Thoracic aorta (tissue), 2 donors: ENCODE results near the gene KMT2E. TPM values are rescaled to one million over a fixed set of nuclear protein-coding genes. Genes with fewer than 3 reads are reported as not detected.

Experiments used
- ATAC-seq: fragments of 150-250 bp; one replicate; pipeline ENCODE4 v1.8.0; 2017; ENCODE audit warnings: low read depth; ENCODE audit not compliant: insufficient number of reproducible peaks, low FRiP score
- DNase-seq: peaks from one replicate; pipeline ENCODE4 v3.0.0-alpha.2; 2020; ENCODE audit warnings: low spot score
- H3K27ac ChIP-seq, 2 donors: fragments of 200-600 bp; sonication (generic); 1 replicate in 1 of 2; 2 replicates in 1 of 2; pipeline ENCODE4 v1.5.1; 2016; ENCODE audit warnings: mild to moderate bottlenecking in 2 of 2, moderate library complexity in 2 of 2
- H3K27me3 ChIP-seq: fragments of 200-600 bp; sonication (generic); replicated peaks from 2 replicates; pipeline ENCODE4 v1.6.0; 2016; ENCODE audit warnings: mild to moderate bottlenecking; ENCODE audit not compliant: insufficient read depth
- H3K36me3 ChIP-seq: fragments of 200-600 bp; sonication (generic); one replicate; pipeline ENCODE4 v1.5.1; 2016
- H3K4me1 ChIP-seq, 2 donors: fragments of 200-600 bp; sonication (generic); 1 replicate in 1 of 2; 2 replicates in 1 of 2; pipeline versions ENCODE4 v1.5.1 to v1.6.0; 2016; ENCODE audit warnings: low read depth in 2 of 2, mild to moderate bottlenecking in 1 of 2; ENCODE audit not compliant: control insufficient read depth in 1 of 2
- H3K4me3 ChIP-seq: fragments of 200-600 bp; sonication (generic); 2 replicates; pipeline ENCODE4 v1.5.1; 2016; ENCODE audit warnings: mild to moderate bottlenecking
- H3K9me3 ChIP-seq: fragments of 200-600 bp; sonication (generic); 2 replicates; pipeline ENCODE4 v1.5.1; 2016
- total RNA-seq, 2 donors: library from RNA; depleted of rRNA; stranded (reverse); fragments of >200 nt; gene quantifications; one replicate each; pipeline versions ENCODE4 v1.1.0 to v1.2.3, GENCODE V29; 2016
- TF ChIP-seq, protein P1 (sequence below): fragments of 200-600 bp; sonication (generic); IDR thresholded peaks from one replicate; pipeline ENCODE4 v1.5.1; 2019; ENCODE audit warnings: antibody characterized with exemption

The KMT2E gene
- total RNA-seq, 2 donors from 2014 or later = 139 to 140 TPM

- Histone ChIP-seq H3K36me3 (no peaks in the 10 kb centered on the region), H3K4me1 (peaks cover 52 to 53% of the 10 kb centered on the region in 2 donors), H3K9me3 (no peaks in the 10 kb centered on the region)
These were observed 21.3 kb downstream of the KMT2E start for GRCh38 chr7:105035349-105035748.

DNA sequence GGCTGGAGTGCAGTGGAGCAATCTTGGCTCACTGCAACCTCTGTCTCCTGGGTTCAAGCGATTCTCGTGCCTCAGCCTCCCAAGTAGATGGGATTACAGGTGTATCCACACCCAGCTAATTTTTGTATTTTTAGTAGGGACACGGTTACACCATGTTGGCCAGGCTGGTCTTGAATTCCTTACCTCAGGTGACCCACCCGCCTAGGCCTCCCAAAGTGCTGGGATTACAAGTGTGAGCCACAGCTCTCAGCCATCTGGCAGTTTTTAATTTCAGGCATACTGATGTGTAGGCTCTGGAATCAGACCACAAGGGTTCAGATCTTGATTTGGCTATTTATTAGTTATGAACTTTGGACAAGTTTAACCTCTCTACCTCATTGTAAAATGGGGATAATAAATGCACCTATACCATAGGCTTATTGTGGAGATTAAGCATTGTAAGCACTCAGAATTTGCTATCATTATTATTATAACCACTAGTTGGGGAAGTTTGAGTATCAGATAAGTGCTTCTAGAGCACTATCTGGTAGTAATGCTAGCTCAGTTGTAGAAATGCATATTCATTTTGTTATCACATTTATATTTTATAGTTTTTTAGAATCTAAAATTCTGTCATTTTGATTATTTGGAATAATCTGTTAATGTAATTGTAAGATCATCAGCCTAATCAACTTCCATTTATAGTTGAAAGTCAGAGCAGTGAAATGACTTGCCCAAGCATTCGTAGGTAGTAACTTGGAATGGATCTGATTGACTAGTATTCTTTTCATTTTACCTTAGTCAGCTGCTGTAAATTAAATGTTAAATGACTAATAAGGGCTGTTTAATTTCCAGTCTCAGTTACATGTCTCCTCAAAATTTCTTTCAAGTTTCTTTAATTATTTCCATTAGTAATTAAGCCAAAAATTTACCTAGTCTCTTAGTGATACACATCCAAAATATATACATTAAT lies 22.5 kb downstream of the KMT2E start:
- no peaks in the 10 kb centered on the region for H3K9me3 ChIP-seq
- ATAC-seq (no peak), DNase-seq (no peak)
- peaks cover 52 to 56% of the 10 kb centered on the region in 2 donors for H3K4me1 ChIP-seq
- H3K27ac ChIP-seq = peak overlapping the region in 1 of 2 donors; percentile 30
- no peaks in the 10 kb centered on the region for H3K27me3 ChIP-seq
- no peaks in the 10 kb centered on the region for H3K36me3 ChIP-seq
- no peak overlapping the region for H3K4me3 ChIP-seq
- TF ChIP-seq, protein P1, sequence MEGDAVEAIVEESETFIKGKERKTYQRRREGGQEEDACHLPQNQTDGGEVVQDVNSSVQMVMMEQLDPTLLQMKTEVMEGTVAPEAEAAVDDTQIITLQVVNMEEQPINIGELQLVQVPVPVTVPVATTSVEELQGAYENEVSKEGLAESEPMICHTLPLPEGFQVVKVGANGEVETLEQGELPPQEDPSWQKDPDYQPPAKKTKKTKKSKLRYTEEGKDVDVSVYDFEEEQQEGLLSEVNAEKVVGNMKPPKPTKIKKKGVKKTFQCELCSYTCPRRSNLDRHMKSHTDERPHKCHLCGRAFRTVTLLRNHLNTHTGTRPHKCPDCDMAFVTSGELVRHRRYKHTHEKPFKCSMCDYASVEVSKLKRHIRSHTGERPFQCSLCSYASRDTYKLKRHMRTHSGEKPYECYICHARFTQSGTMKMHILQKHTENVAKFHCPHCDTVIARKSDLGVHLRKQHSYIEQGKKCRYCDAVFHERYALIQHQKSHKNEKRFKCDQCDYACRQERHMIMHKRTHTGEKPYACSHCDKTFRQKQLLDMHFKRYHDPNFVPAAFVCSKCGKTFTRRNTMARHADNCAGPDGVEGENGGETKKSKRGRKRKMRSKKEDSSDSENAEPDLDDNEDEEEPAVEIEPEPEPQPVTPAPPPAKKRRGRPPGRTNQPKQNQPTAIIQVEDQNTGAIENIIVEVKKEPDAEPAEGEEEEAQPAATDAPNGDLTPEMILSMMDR = no peak

More at GRCh38 chr7:105035349-105035748, 21.3 kb downstream of the KMT2E start:
- Histone ChIP-seq H3K27ac (no peak overlapping the region), H3K4me3 (no peak overlapping the region), H3K27me3 (no peaks in the 10 kb centered on the region)
- ATAC-seq (no peak), DNase-seq (no peak)
- TF ChIP-seq, protein P1 = no peak

DNA sequence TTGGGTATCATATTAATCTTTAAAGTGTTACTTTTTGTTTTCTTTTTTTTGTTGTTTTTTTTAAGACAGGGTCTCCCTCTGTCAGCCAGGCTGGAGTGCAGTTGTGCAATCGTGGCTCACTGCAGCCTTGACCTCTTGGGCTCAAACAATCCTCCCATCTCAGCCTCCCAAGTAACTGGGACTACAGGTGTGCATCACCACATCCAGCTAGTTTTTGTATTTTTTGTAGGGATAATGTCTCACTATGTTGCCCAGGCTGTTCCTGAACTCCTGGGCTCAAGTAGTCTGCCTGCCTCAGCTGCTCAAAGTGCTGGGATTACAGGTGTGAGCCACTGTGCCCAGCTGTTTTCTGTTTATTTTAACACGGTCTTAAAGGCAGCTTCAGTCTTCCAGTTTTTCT lies 23.3 kb downstream of the KMT2E start:
- peaks cover 56 to 57% of the 10 kb centered on the region in 2 donors for H3K4me1 ChIP-seq
- ATAC-seq = no peak
- DNase-seq = no peak
- H3K36me3 ChIP-seq = no peaks in the 10 kb centered on the region
- H3K27me3 ChIP-seq = no peaks in the 10 kb centered on the region
- no peaks in the 10 kb centered on the region for H3K9me3 ChIP-seq
- TF ChIP-seq, protein P1 = no peak
- no peak overlapping the region for H3K4me3 ChIP-seq
- no peak overlapping the region for H3K27ac ChIP-seq

DNA sequence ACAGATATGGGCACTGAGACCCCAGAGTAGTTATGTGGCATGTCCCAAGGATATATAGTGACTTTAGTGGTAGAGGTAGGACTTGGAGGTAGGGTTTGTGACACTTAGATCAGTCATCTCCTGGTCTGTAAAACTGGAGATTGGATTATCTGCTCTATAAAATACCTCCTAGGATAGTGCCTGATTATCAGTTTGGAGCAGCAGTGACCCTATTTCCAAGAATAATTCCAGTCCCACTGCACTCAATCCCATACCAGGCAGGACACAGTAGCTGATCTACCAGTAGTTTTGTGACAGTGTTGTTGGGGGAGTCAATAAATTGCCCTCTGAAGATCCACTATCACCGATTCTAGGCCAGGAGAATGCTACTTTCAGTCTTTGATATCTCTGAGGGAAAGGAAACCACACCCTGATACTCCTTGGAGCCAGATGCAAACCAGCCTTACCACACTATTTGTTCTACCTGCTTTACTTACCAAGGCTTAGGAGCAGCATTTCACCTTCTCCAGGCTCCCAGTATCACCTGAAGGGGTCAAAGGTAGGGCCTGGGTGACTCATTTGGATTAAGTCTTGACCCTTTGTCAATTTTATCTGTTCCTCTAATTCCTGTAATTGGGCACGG lies 30.6 kb downstream of the KMT2E start:
- DNase-seq (no peak), ATAC-seq (no peak)
- TF ChIP-seq, protein P1 = no peak
- Histone ChIP-seq H3K36me3 (peaks cover 12% of the 10 kb centered on the region), H3K27me3 (no peaks in the 10 kb centered on the region), H3K27ac (no peak overlapping the region), H3K4me3 (no peak overlapping the region), H3K4me1 (peaks cover 43 to 70% of the 10 kb centered on the region in 2 donors), H3K9me3 (no peaks in the 10 kb centered on the region)

GRCh38 chr7:105046414-105046813 lies 32.4 kb downstream of the KMT2E start:
- Histone ChIP-seq H3K36me3 (peaks cover 12% of the 10 kb centered on the region), H3K9me3 (no peaks in the 10 kb centered on the region), H3K4me3 (peak overlapping the region; percentile 22), H3K4me1 (peaks cover 28 to 56% of the 10 kb centered on the region in 2 donors), H3K27me3 (no peaks in the 10 kb centered on the region), H3K27ac (peak overlapping the region; percentile 18 to 20)
- TF ChIP-seq, protein P1 = no peak
- no peak for DNase-seq
- ATAC-seq = no peak
